HG02571 (cell line): ENCODE results near the gene DHX58.
"Not testable (repeated sequence)": the region's sequence is repeated elsewhere in the genome, so short reads cannot be mapped to it uniquely, and the experiment has no call there.

ENCODE experiments used
- ATAC-seq: cut with Tn5 transposase; IDR thresholded peaks from one replicate; pipeline ENCODE4 v1.9.1; 2021; ENCODE audit warnings: mild to moderate bottlenecking, moderate library complexity; ENCODE audit not compliant: unreplicated experiment

Gene DHX58

GRCh38 chr17:42112552-42113176, at the start of gene DHX58:
Gene DHX58 (minus strand): TSS chr17:42112714. CDS start chr17:42111892, 822 bp downstream.
- peak; percentile 54 for ATAC-seq

- no peak for ATAC-seq
Observed at GRCh38 chr17:42160531-42160910, 48.0 kb upstream of the DHX58 start.

- ATAC-seq = no peak
Observed at GRCh38 chr17:42159796-42160530, 47.4 kb upstream of the DHX58 start.

- ATAC-seq = no peak
Observed at GRCh38 chr17:42155614-42156045, 43.1 kb upstream of the DHX58 start.

GRCh38 chr17:42153919-42154742, 41.6 kb upstream of the DHX58 start:
- no peak for ATAC-seq

GRCh38 chr17:42146911-42147607, 34.5 kb upstream of the DHX58 start:
- ATAC-seq = no peak

- not testable (repeated sequence) for ATAC-seq
Observed at GRCh38 chr17:42143138-42143537, 30.6 kb upstream of the DHX58 start.

GRCh38 chr17:42142371-42142896, 29.9 kb upstream of the DHX58 start:
- no peak for ATAC-seq

- no peak for ATAC-seq
Observed at GRCh38 chr17:42141382-42141781, 28.9 kb upstream of the DHX58 start.

- ATAC-seq = not testable (repeated sequence)
Observed at GRCh38 chr17:42140690-42141089, 28.2 kb upstream of the DHX58 start.

- no peak for ATAC-seq
Observed at GRCh38 chr17:42138749-42139492, 26.4 kb upstream of the DHX58 start.

- ATAC-seq = no peak
Observed at GRCh38 chr17:42136654-42137051, 24.1 kb upstream of the DHX58 start.

- no peak for ATAC-seq
Observed at GRCh38 chr17:42135664-42136653, 23.4 kb upstream of the DHX58 start.

GRCh38 chr17:42135151-42135550, 22.6 kb upstream of the DHX58 start:
- no peak for ATAC-seq

GRCh38 chr17:42133461-42134041, 21.0 kb upstream of the DHX58 start:
- no peak for ATAC-seq

- no peak for ATAC-seq
Observed at GRCh38 chr17:42132941-42133340, 20.4 kb upstream of the DHX58 start.

GRCh38 chr17:42131981-42132432, 19.5 kb upstream of the DHX58 start:
- ATAC-seq = no peak

- ATAC-seq = no peak
Observed at GRCh38 chr17:42131232-42131631, 18.7 kb upstream of the DHX58 start.
